T follicular helper cell (primary cell): ENCODE results near the gene NUDT3.
"Not testable (repeated sequence)": the region's sequence is repeated elsewhere in the genome, so short reads cannot be mapped to it uniquely, and the experiment has no call there.

ENCODE experiments used
- DNase-seq: peaks from one replicate; pipeline ENCODE4 v3.0.0-alpha.2; 2020; ENCODE audit warnings: low read depth

Gene NUDT3

DNA sequence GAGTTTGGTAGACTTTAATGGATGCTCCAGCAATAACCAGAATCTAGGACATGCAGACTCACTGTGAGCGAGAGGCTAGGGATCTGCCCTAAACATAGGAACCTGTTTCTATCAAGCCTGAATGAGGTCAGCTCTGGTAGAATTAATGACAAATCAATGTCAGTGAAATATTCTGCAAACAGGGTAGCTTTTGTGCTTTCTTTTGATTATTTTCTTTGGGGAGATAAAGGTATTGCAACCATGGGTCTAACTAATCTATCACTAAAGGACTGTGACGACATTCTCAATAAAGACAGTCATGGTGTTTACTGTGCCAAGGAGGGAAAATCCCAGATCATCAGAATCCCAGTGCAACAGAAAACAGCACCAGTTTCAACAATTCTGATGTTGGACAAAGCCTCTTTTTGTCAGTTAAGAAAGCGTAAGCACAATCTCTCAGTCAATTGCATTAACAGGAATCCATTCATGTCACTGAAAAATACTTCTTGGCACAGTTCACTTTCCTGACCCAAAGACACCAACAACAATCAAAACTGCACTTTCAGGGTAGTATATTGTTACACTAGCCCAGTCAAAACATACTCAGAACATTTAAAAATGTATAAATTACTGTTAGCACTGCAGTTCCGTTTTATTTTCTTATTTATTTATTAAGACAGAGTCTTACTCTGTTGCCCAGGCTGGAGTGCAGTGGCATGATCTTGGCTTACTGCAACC lies 106.9 kb downstream of the NUDT3 start:
- no peak for DNase-seq

DNA sequence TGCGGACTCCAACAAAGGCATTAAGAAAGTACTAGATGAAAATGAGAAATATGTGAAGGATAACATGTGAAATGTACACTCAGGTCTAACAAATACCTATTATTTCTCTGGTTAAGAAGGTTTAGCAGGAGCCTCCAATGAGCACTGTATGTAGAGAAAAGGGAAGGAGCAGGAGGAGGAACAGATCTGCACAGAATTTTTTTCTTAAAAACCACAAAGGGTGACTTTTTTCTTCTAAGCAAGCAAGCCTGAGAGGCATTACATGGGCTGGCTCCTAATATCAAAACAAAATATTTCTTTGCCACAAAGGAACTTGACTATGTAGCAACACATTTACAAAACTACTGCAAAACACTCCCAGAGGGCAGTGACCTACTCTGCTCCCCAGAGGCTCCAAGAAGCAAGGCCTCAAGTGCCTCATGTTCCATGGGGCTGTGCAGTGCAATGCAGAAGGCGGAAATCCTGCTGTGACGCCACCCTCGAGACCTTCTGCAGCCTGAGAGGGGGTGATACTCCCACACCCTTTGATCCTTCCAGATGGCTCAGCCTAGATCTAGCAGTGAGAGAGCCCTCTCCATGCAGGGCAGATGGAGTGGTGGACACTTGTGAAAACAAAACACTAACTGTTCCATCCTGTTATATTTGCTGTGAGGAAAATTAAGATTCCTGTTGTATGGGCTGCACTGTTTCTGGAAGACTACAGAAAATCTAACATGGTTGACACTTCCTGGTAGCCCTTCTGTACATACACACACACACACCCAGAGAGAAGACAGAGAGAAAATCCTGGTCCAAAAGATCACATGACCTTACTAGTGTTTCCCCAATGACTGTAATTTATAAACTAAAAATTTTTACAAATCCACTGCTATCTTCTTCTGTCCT lies 107.7 kb downstream of the NUDT3 start:
- no peak for DNase-seq

DNA sequence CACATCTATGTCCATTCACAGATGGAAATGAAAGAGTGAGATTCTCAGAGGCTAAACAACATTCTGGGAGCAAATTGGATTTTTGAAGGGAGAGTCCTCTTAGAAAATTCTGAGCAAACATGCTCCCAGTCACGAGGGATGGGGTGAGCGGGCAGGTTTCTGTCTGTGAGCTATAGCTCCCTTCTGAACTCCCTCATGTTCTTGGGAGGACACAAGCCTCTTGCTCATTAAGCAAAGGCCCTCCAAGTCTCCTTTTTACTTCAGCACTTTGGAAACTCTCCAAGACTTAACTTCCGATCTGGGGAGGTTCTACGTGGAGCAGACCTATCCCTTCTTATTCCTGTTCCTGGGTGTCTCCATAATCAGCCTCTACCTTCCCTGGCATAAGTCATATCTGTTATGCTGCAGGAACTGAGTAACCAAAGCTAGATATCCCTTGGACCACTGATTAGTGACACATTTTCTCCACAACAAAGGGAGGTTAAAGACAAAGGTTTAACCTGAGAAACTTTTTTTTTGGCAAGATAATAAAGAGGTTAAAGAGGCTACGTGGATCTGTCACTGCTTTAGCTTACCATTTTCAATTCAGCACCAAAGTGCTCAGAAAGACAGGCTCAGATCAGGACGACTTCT lies 110.7 kb downstream of the NUDT3 start:
- DNase-seq: no peak

DNA sequence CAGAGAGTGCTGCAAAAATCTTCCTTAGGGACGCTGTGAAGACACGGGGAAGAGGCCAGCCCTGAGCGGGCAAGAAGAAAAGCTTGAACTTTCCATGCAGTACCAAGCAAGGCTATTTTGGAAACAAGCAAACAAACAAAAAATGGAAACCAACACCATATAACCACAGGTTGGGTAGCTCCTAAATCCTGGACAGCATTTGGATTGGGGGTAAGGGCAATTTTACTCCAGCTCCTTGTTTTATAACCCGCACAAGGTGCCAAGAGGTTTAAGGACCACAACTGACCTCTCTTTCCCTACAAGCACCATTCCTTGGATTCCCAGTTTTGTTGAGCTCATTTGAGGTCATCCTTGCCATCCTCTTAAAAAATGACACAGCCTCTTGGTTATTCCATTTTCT lies 112.3 kb downstream of the NUDT3 start:
- no peak for DNase-seq

DNA sequence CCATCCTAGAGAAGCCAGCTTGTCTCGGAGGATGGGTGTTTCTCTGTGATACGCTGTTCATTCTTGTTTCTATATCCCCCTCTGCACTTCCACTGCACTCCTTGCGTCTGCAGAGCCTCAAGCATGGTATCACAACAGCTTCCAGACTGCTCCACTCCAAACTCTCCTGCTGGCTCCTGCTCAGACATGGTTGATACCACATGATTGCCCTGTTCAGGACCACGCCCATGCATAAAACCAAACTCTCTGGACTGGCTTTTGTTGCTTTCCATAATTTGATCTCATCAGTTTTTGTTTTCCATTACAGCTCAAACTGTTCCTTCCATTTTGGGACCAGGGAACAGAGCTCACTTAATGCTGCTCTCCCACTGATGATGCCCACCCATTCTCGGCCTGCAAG lies 113.6 kb downstream of the NUDT3 start:
- no peak for DNase-seq

DNA sequence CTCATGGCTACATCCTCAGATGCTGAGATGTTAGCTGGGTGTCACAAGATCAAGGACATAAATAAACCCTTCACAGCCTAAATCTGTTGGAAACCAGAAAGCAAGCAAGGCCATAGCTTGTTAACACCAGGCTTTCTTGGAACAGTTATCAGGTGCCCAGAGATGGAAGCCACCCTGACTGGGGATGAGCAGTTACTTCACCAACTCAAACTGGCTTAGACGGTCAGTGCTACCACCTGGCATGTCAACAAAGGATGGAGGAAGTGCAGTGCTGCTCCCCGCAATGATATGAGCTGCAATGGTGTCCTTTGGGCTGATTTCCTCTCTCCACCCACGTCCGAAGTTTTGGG lies 114.7 kb downstream of the NUDT3 start:
- no peak for DNase-seq

DNA sequence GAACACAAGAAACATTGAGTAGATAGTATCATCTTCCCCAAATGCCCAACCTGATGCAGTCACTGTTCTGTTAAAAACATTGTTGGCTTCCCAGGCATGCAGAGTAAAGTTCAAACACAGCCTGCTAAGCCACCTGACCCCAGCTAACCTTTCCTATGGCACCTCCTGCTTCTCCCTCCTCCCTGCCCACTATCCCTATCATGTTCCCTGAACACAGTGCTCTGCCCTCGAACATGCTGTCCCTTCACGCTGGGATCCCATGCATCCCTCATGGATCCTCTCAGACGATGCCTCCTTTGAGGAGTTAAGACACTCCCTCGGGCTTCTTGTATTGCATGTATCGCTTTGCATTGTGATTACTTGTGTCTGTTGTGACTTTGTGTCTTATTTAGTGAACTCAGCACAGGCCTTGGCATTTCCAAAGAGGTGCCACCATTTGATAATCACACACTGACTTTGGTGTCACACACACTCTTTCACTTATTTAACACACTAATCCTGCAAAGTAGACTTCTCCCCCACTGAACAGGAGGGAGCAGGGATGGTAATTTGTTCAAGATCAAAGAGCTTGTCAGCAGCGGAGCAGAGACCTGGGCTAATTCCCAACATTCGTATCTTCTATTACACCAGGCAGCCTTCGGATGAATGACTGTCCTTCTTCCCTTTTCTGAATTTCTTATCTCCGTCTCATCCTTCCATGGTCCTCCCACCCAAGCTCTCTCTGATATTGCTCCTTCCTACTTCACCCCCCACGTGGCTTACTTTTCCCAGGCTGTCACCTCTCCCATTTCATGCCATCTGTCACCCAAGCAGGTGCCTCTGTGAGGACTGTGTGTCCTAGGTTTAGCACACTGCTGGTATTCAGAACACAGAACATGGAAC lies 115.3 kb downstream of the NUDT3 start:
- no peak for DNase-seq

DNA sequence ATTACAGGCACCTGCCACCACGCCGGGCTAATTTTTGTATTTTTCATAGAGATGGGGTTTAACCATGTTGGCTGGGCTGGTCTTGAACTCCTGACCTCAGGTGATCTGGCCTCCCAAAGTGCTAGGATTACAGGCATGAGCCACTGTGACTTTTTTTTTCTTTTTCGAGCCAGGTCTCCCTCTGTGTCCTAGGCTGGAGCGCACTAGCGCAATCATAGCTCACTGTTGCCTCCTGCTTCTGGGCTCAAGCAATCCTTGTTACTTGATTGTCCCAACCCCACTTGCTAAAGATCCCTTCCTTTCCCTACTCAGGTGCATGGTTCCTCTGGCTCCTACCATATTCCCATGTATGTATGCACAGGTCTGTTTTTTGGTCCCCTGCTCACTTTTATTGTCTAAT lies 116.3 kb downstream of the NUDT3 start:
- no peak for DNase-seq

DNA sequence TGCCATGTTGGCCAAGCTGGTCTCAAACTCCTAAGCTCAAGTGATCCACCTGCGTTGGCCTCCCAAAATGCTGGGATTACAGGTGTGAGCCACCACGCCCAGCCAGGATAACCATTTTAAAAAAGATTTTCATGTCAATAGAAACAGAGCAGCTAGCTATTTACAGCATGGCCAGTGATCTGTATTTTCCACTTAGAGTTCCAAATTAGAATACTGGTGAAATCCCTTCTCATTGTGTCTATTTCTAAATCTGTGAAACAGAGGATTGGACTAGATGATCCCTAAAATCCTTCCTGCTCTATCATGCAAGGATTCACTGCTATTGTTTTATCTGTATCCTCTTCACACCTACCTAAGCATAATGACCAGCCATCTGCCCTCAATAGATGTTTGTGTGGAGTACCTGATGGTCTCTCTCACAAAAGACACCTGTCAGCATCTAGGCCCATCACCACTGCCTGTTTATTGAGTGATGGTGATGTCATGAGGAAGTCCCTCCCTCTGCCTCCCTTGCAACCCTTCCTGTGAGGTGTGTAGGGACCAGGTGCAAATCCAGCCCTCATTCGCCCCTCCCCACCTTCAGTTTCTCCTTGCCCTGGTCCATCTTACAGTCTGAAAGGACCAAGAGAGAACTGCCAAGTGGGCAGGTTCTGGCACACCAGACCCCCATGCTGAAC lies 117.2 kb downstream of the NUDT3 start:
- DNase-seq: no peak

DNA sequence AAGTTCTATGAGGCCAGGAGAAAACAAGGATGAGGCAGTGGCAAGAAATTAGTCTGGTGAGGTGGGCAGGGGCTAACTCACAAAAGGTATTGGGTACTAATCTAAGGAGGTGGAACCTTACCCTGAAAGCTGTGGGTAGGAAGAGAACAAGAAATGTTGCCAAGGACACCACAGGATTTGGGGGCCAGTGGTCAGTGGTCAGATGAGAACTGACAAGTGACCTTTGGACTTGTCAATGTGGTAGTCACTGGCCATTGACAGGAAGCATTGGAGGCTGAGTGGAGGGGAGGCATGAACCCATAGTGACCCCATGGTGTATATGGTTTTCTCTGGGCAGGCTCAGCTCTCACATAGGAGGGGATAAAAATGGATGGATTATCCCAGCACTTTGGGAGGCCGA lies 118.3 kb downstream of the NUDT3 start:
- DNase-seq: no peak

DNA sequence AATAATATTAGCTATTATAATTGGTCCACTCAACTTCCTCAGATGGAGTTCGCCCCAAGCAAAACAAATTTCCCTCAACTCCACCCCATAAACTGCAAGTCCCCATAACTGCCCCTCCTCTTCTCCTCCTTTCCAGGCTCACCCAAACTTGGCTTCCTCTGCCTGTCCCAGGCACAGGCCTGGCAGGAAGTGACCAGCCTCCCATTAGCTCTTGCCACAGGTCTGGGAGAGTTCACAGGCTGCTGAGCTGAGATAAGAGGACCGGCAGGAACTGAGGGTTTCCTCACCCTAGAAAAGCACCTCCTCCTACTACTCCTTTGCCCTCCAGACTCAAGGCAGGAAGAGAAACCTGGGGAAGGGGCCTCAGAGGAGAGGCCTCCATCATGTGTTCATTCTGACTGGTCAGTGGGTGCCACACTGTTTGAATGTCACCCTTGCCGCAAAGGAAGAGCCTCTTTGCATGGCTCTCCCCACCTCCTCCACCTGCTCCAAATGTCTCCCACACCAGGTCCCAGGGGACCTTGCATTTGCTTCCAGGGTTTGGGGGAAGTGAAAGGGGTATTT lies 119.1 kb downstream of the NUDT3 start:
- DNase-seq: no peak

DNA sequence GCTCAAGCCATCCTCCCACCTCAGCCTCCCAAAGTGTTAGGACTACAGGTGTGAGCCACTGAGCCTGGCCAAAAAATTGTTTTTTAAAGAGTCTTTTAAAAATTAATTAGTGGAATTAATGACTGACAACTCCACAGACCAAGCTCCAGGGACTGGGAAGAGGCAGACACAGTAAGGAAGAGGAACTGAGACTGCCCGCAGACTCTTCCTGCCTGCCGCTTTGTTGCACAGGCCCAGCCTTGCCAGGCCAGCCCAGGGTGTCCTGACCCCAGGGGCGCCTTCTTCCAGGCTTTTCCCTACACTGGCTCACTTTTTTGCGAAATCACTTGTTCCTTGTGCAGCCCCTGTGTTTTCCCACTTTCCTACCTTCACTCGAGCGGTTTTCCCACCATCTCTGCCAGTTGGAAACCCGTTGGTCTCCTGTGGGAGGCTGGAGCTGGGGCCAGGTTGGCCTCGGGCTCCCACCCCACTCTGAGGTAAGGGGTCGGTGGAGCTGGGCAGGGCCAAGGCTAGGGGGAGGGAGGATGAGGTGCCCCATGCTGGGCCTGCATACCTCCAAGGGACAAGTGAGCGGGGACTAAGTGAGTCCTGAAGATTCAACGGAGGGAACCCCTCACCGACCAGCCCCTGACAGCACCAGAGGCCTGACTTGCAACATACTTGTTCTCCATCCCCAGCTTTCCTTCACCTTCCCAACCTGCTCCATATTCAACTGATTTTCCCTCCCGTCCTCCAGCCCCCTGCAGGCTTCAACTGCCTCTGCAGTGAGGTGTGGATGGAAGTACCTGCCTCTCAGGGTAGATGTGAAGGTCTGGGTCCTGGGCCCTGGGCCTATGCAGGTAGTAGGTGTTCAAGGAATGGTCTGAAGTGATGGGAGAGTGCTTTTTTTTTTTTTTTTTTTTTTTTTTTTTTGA lies 120.2 kb downstream of the NUDT3 start:
- no peak for DNase-seq

DNA sequence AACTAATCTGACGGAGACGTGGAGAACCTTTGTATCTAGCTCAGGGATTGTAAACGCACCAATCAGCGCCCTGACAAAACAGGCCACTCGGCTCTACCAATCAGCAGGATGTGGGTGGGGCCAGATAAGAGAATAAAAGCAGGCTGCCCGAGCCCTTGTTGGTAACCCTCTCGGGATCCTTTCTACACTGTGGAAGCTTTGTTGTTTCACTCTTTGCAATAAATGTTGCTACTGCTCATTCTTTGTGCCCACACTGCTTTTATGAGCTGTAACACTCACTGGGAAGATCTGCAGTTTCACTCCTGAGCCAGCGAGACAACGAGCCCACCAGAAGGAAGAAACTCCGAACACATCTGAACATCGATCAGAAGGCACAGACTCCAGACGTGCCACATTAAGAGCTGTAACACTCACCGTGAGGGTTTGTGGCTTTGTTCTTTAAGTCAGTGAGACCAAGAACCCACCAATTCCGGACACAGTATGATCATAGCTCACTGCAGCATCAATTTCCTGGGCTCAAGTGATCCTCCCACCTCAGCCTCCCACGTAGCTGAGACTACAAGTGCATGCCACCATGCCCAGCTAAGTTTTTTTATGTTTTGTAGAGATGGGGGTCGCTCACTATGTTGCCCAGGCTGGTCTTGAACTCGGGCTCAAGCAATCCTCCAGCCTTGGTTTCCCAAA lies 122.7 kb downstream of the NUDT3 start:
- not testable (repeated sequence) for DNase-seq

DNA sequence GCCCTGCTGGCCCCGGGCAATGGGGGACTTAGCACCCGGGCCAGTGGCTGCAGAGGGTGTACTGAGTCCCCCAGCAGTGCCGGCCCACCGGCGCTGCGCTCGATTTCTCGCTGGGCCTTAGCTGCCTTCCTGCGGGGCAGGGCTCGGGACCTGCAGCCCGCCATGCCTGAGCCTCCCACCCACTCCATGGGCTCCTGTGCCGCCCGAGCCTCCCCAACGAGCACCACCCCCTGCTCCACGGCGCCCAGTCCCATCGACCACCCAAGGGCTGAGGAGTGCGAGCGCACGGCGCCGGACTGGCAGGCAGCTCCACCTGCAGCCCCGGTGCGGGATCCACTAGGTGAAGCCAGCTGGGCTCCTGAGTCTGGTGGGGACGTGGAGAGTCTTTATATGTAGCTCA lies 123.3 kb downstream of the NUDT3 start:
- DNase-seq: not testable (repeated sequence)

DNA sequence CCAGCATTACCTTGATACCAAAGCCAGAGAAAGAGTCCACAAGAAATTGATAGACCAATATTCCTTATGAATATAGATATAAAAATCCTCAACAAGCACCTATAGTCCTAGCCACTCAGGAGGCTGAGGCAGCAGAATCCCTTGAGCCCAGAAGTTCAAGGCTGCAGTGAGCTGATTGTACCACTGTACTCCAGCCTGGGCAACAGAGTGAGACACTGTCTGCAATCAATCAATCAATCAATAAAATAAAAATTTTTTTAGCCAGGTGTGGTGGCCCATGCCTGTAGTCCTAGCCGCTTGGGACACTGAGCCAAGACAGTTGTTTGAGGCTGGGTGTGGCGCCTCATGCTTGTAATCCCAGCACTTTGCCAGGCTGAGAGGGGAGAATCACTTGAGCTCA lies 124.7 kb downstream of the NUDT3 start:
- no peak for DNase-seq

DNA sequence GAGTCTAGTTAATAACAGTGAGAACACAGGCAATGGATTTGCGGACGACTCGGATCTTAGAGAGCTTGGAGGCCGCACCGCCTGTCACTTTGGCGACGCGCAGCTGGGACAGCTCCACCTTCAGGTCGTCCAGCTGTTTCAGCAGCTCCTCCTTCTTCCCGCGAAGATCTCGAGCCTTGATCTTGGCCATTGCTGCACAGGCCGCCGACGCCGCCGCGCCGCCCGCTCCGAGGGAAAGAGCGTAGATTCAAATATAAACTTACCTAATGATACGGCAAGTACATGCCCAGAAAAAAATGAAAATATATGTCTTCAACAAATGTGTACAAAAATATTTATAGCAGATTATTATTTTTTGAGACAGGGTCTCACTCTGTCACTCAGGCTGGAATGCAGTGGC lies 129.0 kb downstream of the NUDT3 start:
- not testable (repeated sequence) for DNase-seq

DNA sequence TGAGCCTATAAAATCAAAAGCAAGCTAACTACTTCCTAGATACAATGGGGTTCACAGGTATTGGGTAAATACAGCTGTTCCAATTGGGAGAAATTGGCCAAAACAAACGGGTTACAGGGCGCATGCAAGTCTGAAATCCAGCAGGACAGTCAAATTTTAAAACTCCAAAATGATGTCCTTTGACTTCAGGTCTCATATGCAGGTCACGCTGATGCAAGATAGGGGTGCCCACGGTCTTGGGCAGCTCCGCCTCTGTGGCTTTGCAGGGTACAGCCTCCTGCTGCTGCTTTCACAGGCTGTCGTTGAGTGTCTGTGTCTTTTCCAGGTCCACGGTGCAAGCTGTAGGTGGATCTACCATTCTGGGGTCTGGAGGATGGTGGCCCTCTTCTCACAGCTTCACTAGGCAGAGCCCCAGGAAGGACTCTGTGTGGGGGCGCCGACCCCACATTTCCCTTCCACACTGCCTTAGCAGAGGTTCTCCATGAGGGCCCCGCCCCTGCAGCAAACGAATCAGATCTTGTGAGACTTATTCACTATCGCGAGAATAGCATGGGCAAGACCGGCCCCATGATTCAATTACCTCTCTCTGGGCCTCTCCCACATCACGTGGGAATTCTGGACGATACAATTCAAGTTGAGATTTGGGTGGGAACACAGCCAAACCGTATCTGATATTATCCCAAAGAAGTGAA lies 131.7 kb downstream of the NUDT3 start:
- DNase-seq: no peak

DNA sequence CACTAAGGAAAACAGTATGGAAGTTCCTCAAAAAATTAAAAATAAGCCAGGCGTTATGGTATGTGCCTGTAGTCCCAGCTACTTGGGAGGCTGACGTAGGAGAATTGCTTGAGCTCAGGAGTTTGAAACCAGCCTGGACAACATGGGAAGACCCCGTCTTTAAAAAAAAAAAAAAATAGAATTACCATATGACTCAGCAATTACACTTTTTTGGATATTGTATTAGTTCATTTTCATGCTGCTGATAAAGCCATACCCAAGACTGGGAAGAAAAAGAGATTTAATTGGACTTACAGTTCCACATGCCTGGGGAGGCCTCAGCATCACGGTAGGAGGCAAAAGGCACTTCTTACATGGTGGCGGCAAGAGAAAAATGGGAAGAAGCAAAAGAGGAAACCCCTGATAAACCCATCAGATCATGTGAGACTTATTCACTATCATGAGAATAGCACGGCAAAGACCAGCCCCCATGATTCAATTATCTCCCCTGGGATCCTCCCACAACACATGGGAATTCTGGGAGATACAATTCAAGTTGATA lies 132.9 kb downstream of the NUDT3 start:
- DNase-seq: no peak
